ENCODE data around the gene CPA4.

- TF ChIP-seq CTCF (IDR thresholded peaks at IDR 0.05), result no peak
- TF ChIP-seq POLR2A (IDR thresholded peaks at IDR 0.05), result no peak
These were observed 74.3 kb downstream of the CPA4 start for GRCh38 chr7:130367088-130367755.
